Transverse colon (tissue), 4 donors: Measurements from ENCODE around the gene CYSTM1. TPM values are rescaled to one million over a fixed set of nuclear protein-coding genes. Genes with fewer than 3 reads are reported as not detected.

Source experiments
- DNase-seq: peaks from one replicate; pipeline ENCODE4 v3.0.0-alpha.2; 2019
- H3K27ac ChIP-seq, 4 donors: fragments of 200-600 bp; sonication (generic); 2 replicates each; pipeline ENCODE4 v1.5.1; 2016 to 2018; ENCODE audit warnings: inconsistent platforms in 4 of 4
- H3K27me3 ChIP-seq: fragments of 200-600 bp; sonication (generic); 2 replicates; pipeline ENCODE4 v1.5.1; 2017; ENCODE audit warnings: inconsistent platforms
- H3K36me3 ChIP-seq, 4 donors: fragments of 200-600 bp; sonication (generic); 2 replicates each; pipeline ENCODE4 v1.5.1; 2017 to 2019; ENCODE audit warnings: inconsistent platforms in 4 of 4
- H3K4me1 ChIP-seq, 4 donors: fragments of 200-600 bp; sonication (generic); 2 replicates each; pipeline ENCODE4 v1.5.1; 2017 to 2020; ENCODE audit warnings: inconsistent platforms in 4 of 4
- H3K4me3 ChIP-seq, 4 donors: fragments of 200-600 bp; sonication (generic); 1 replicate in 1 of 4; 2 replicates in 3 of 4; pipeline versions ENCODE4 v1.5.1 to v1.6.1; 2017 to 2019; ENCODE audit warnings: inconsistent platforms in 4 of 4
- H3K9me3 ChIP-seq, 2 donors: fragments of 200-600 bp; sonication (generic); 2 replicates each; pipeline ENCODE4 v1.5.1; 2017 to 2019; ENCODE audit warnings: inconsistent platforms in 2 of 2
- EP300 ChIP-seq: sonication (generic); formaldehyde crosslinking; IDR thresholded peaks from one replicate; pipeline ENCODE4 v1.6.1; 2017; ENCODE audit warnings: antibody characterized with exemption, low read depth
- POLR2A ChIP-seq: fragments of 450-650 bp; IDR thresholded peaks from one replicate; pipeline ENCODE4 v1.6.1; 2016; ENCODE audit warnings: antibody characterized with exemption, mild to moderate bottlenecking, moderate library complexity
- POLR2AphosphoS5 ChIP-seq, 3 donors: sonication (generic); formaldehyde crosslinking; IDR thresholded peaks; one replicate each; pipeline ENCODE4 v1.6.1; 2016; ENCODE audit warnings: antibody characterized with exemption in 3 of 3
- WGBS, 2 donors: methylation state at CpG; one replicate each; pipeline ENCODE4 v1.1.5; 2018; ENCODE audit warnings: low coverage in 1 of 2; 5-methylcytosine and 5-hydroxymethylcytosine counted together
- in situ Hi-C, 4 donors: fragments of 200-750 bp; cut with MboI; loops; one replicate each; pipeline versions ENCODE4 v1.15.0 to v1.15.1; 2017; ENCODE audit warnings: low sequenced_read_pairs in 3 of 4, low pct_ligation_motif_present in 1 of 4, low pct_unique_long_range_greater_than_20kb in 1 of 4
- intact Hi-C: fragments of 100-400 bp; cut with DNase I; formaldehyde crosslinking; loops from one replicate; pipeline ENCODE4 v1.15.1; 2023; ENCODE audit warnings: low total_unique reads
- total RNA-seq, 4 donors: library from RNA; depleted of rRNA; stranded (reverse); fragments of >200 nt; gene quantifications; one replicate each; pipeline ENCODE4 v1.1.0, GENCODE V29; 2016
- TF ChIP-seq, protein P1 (sequence below), 5 experiments: fragments of 200-600 bp in 3 of 5; fragments of 450-650 bp in 2 of 5; sonication (generic) in 3 of 5; IDR thresholded peaks; 1 replicate in 2 of 5; 2 replicates in 3 of 5; pipeline ENCODE4 v1.5.1; 2016 to 2017; ENCODE audit warnings: antibody characterized with exemption in 5 of 5, inconsistent platforms in 3 of 5, mild to moderate bottlenecking in 2 of 5, moderate library complexity in 1 of 5

CYSTM1 gene
- total RNA-seq, 4 donors from 2014 or later: 32.8 to 264 (median 107) TPM

GRCh38 chr5:140292212-140293036 is 117.4 kb downstream of the CYSTM1 start:
- TF ChIP-seq POLR2A (no peak), EP300 (no peak), POLR2AphosphoS5 (IDR thresholded peaks at IDR 0.05) (no peak)
- TF ChIP-seq, protein P1, sequence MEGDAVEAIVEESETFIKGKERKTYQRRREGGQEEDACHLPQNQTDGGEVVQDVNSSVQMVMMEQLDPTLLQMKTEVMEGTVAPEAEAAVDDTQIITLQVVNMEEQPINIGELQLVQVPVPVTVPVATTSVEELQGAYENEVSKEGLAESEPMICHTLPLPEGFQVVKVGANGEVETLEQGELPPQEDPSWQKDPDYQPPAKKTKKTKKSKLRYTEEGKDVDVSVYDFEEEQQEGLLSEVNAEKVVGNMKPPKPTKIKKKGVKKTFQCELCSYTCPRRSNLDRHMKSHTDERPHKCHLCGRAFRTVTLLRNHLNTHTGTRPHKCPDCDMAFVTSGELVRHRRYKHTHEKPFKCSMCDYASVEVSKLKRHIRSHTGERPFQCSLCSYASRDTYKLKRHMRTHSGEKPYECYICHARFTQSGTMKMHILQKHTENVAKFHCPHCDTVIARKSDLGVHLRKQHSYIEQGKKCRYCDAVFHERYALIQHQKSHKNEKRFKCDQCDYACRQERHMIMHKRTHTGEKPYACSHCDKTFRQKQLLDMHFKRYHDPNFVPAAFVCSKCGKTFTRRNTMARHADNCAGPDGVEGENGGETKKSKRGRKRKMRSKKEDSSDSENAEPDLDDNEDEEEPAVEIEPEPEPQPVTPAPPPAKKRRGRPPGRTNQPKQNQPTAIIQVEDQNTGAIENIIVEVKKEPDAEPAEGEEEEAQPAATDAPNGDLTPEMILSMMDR (IDR thresholded peaks at IDR 0.05): no peak
- no peak for DNase-seq
- no peaks in the 10 kb centered on the region for H3K27me3 ChIP-seq
- in situ Hi-C loops (no loop called here), intact Hi-C loops (no loop called here)
- H3K36me3 ChIP-seq: no peaks in the 10 kb centered on the region
- H3K4me3 ChIP-seq: no peak overlapping the region
- H3K4me1 ChIP-seq: peaks cover 9 to 49% (median 23%) of the 10 kb centered on the region in 4 donors
- no peaks in the 10 kb centered on the region for H3K9me3 ChIP-seq
- H3K27ac ChIP-seq: peak overlapping the region; percentile 1 to 36 (median 18)
- WGBS, 2 donors: 57 to 67% methylated on average over 1 of the region's 1 CpG

Other genes starting within 250 kb of the CYSTM1 start
- 10 to 100 TPM in 1 of 4 donors, under 1 TPM in 2, not detected in 1; 0.68 to 12.3 (median 0.95) TPM for gene NRG2, start 131.9 kb upstream of the CYSTM1 start, total RNA-seq
- gene PURA, start 61.1 kb upstream of the CYSTM1 start, total RNA-seq: 10 to 100 TPM in 3 of 4 donors, 1 to 10 TPM in 1; 7.4 to 34.6 (median 18.8) TPM
- 10 to 100 TPM; 12.8 to 22.4 (median 20.5) TPM for gene IGIP, start 49.3 kb upstream of the CYSTM1 start, total RNA-seq
- 100 to 1,000 TPM in 2 of 4 donors, 10 to 100 TPM in 2; 72.9 to 230 (median 98.4) TPM for gene PFDN1, start 127.9 kb downstream of the CYSTM1 start, total RNA-seq
- gene HBEGF, start 171.4 kb downstream of the CYSTM1 start, total RNA-seq: 10 to 100 TPM; 10.5 to 40.0 (median 35.6) TPM
- gene SLC4A9, start 185.0 kb downstream of the CYSTM1 start, total RNA-seq: 1 to 10 TPM in 1 of 4 donors, under 1 TPM in 2, not detected in 1; 0.48 to 3.0 (median 0.82) TPM
- 100 to 1,000 TPM; 113 to 212 (median 164) TPM for gene ANKHD1, start 226.6 kb downstream of the CYSTM1 start, total RNA-seq